Neuronal stem cell (in vitro differentiated cells): Measurements from ENCODE around the gene UBB.

ENCODE experiments used
- DNase-seq: peaks from one replicate; pipeline ENCODE4 v3.0.0-alpha.2; 2013; ENCODE audit warnings: low spot score
- H2AFZ ChIP-seq: one replicate; pipeline ENCODE4 v1.6.1; 2013; ENCODE audit warnings: mild to moderate bottlenecking, low read length, inconsistent platforms
- H2AK5ac ChIP-seq: 2 replicates; pipeline ENCODE4 v1.6.1; 2013; ENCODE audit warnings: low read depth, mild to moderate bottlenecking, inconsistent platforms, low read length, moderate library complexity, mixed read lengths
- H2BK120ac ChIP-seq: 2 replicates; pipeline ENCODE4 v1.6.1; 2013; ENCODE audit warnings: low read depth, mild to moderate bottlenecking, inconsistent platforms, low read length, moderate library complexity, mixed read lengths
- H2BK12ac ChIP-seq: one replicate; pipeline ENCODE4 v1.6.1; 2013; ENCODE audit warnings: low read length, inconsistent platforms
- H2BK15ac ChIP-seq: 2 replicates; pipeline ENCODE4 v1.6.1; 2013; ENCODE audit warnings: mild to moderate bottlenecking, low read length, inconsistent platforms, mixed read lengths
- H2BK5ac ChIP-seq: one replicate; pipeline ENCODE4 v1.6.1; 2013; ENCODE audit warnings: inconsistent platforms, mild to moderate bottlenecking, low read length, moderate library complexity
- H3K14ac ChIP-seq: one replicate; pipeline ENCODE4 v1.6.1; 2013; ENCODE audit warnings: low read length, inconsistent platforms
- H3K18ac ChIP-seq: 2 replicates; pipeline ENCODE4 v1.6.1; 2013; ENCODE audit warnings: low read length, inconsistent platforms
- H3K23ac ChIP-seq: 2 replicates; pipeline ENCODE4 v1.6.1; 2013; ENCODE audit warnings: low read depth, mild to moderate bottlenecking, mixed read lengths, low read length, inconsistent platforms; ENCODE audit not compliant: poor library complexity
- H3K27ac ChIP-seq: replicated peaks from 3 replicates; pipeline ENCODE4 v1.5.1; 2013; ENCODE audit warnings: low read length, inconsistent platforms
- H3K27me3 ChIP-seq, 3 experiments: 2 replicates each; pipeline ENCODE4 v1.6.1; 2013; ENCODE audit warnings: low read length in 3 of 3, mild to moderate bottlenecking in 2 of 3, inconsistent platforms in 1 of 3, low read depth in 1 of 3, mixed read lengths in 1 of 3, moderate library complexity in 1 of 3; ENCODE audit not compliant: control insufficient read depth in 3 of 3, insufficient read depth in 3 of 3
- H3K36me3 ChIP-seq, 2 donors: replicated peaks in 1 of 2; 2 replicates each; pipeline ENCODE4 v1.6.1; 2013; ENCODE audit warnings: low read length in 2 of 2; ENCODE audit not compliant: control insufficient read depth in 2 of 2, insufficient read depth in 2 of 2
- H3K4ac ChIP-seq: 2 replicates; pipeline ENCODE4 v1.6.1; 2013; ENCODE audit warnings: inconsistent platforms, mild to moderate bottlenecking, low read length, moderate library complexity
- H3K4me1 ChIP-seq, 2 donors: 1 replicate in 1 of 2; 2 replicates in 1 of 2; pipeline ENCODE4 v1.6.1; 2013; ENCODE audit warnings: low read length in 2 of 2, low read depth in 1 of 2; ENCODE audit not compliant: control insufficient read depth in 2 of 2, insufficient read depth in 1 of 2
- H3K4me2 ChIP-seq: one replicate; pipeline ENCODE4 v1.6.1; 2013; ENCODE audit warnings: mild to moderate bottlenecking, low read length, inconsistent platforms; ENCODE audit not compliant: insufficient read depth, poor library complexity, severe bottlenecking
- H3K4me3 ChIP-seq, 2 donors: 2 replicates each; pipeline ENCODE4 v1.5.1; 2013; ENCODE audit warnings: low read length in 2 of 2, mild to moderate bottlenecking in 2 of 2, inconsistent platforms in 1 of 2, moderate library complexity in 1 of 2
- H3K79me1 ChIP-seq: one replicate; pipeline ENCODE4 v1.6.1; 2013; ENCODE audit warnings: low read depth, mild to moderate bottlenecking, inconsistent platforms, low read length, moderate library complexity
- H3K9ac ChIP-seq: one replicate; pipeline ENCODE4 v1.6.1; 2013; ENCODE audit warnings: mild to moderate bottlenecking, low read depth, low read length, inconsistent platforms; ENCODE audit not compliant: poor library complexity
- H3K9me3 ChIP-seq, 2 donors: replicated peaks in 1 of 2; 2 replicates each; pipeline versions ENCODE3 to v1.6.1; 2013; ENCODE audit warnings: low read length in 2 of 2, mild to moderate bottlenecking in 2 of 2, inconsistent platforms in 1 of 2, low read depth in 1 of 2, mixed read lengths in 1 of 2, moderate library complexity in 1 of 2; ENCODE audit not compliant: control insufficient read depth in 2 of 2, insufficient read depth in 1 of 2
- H4K8ac ChIP-seq: one replicate; pipeline ENCODE4 v1.6.1; 2013; ENCODE audit warnings: low read depth, mild to moderate bottlenecking, inconsistent platforms, low read length, moderate library complexity
- H4K91ac ChIP-seq: one replicate; pipeline ENCODE4 v1.6.1; 2013; ENCODE audit warnings: low read length, low read depth, mild to moderate bottlenecking, inconsistent platforms; ENCODE audit not compliant: poor library complexity
- WGBS, 2 donors: extraction: QIAGEN DNeasy Blood & Tissue Kit; methylation state at CpG; one replicate each; pipeline ENCODE4 v1.1.7; 2013; ENCODE audit warnings: missing lambda C conversion rate in 2 of 2, mixed read lengths in 1 of 2; ENCODE audit not compliant: insufficient read length in 2 of 2, insufficient replicate concordance in 1 of 2; ENCODE audit errors: extremely low coverage in 2 of 2; 5-methylcytosine and 5-hydroxymethylcytosine counted together

The UBB gene

GRCh38 chr17:16374146-16374938, 6.5 kb upstream of the UBB start:
- DNase-seq = no peak
- no CpG with 5 or more reads among the region's 16 CpGs for WGBS, 2 donors

GRCh38 chr17:16377941-16378341, 3.0 kb upstream of the UBB start:
- Histone ChIP-seq H3K4me1 (peaks cover 0 to 2% of the 10 kb centered on the region in 2 donors), H4K8ac (no peak overlapping the region), H2BK5ac (no peak overlapping the region), H2BK12ac (no peak overlapping the region), H3K9me3 (peaks cover 0 to 13% of the 10 kb centered on the region in 2 donors), H2BK120ac (no peak overlapping the region), H2AK5ac (no peak overlapping the region), H2AFZ (no peak overlapping the region), H3K27me3 (no peaks in the 10 kb centered on the region), H3K79me1 (no peaks in the 10 kb centered on the region), H3K4me2 (no peak overlapping the region), H3K4me3 (no peak overlapping the region), H3K23ac (no peak overlapping the region), H3K9ac (no peak overlapping the region), H2BK15ac (no peak overlapping the region), H4K91ac (no peak overlapping the region), H3K36me3 (peaks cover 7 to 15% of the 10 kb centered on the region in 2 donors), H3K18ac (no peak overlapping the region), H3K14ac (no peak overlapping the region), H3K4ac (no peak overlapping the region), H3K27ac (no peak overlapping the region)
- DNase-seq = no peak
- no CpG with 5 or more reads among the region's 2 CpGs for WGBS, 2 donors

More at GRCh38 chr17:16374146-16374938, 6.5 kb upstream of the UBB start:
- Histone ChIP-seq H3K27ac (no peak overlapping the region), H3K79me1 (no peaks in the 10 kb centered on the region), H2AK5ac (no peak overlapping the region), H4K8ac (no peak overlapping the region), H2BK5ac (no peak overlapping the region), H3K9ac (no peak overlapping the region), H3K36me3 (no peaks in the 10 kb centered on the region), H2BK15ac (no peak overlapping the region), H3K4me1 (no peaks in the 10 kb centered on the region), H3K4ac (no peak overlapping the region), H3K27me3 (no peaks in the 10 kb centered on the region), H4K91ac (no peak overlapping the region), H3K4me2 (no peak overlapping the region), H3K14ac (no peak overlapping the region), H3K18ac (no peak overlapping the region), H3K23ac (no peak overlapping the region), H2BK120ac (no peak overlapping the region), H3K9me3 (no peaks in the 10 kb centered on the region), H2BK12ac (no peak overlapping the region), H3K4me3 (no peak overlapping the region), H2AFZ (no peak overlapping the region)

- no peak overlapping the region for H3K4me2 ChIP-seq
- H3K27me3 ChIP-seq = no peaks in the 10 kb centered on the region
- H3K79me1 ChIP-seq = no peaks in the 10 kb centered on the region
- H4K91ac ChIP-seq = no peak overlapping the region
- no peak overlapping the region for H2BK120ac ChIP-seq
- H3K36me3 ChIP-seq = peaks cover 13 to 23% of the 10 kb centered on the region in 2 donors
- no peak overlapping the region for H3K27ac ChIP-seq
- peaks cover 0 to 4% of the 10 kb centered on the region in 2 donors for H3K4me1 ChIP-seq
- peaks cover 0 to 19% of the 10 kb centered on the region in 2 donors for H3K9me3 ChIP-seq
- H3K4me3 ChIP-seq = no peak overlapping the region
- no peak overlapping the region for H2AFZ ChIP-seq
- H3K18ac ChIP-seq = no peak overlapping the region
- no peak overlapping the region for H3K14ac ChIP-seq
- no peak overlapping the region for H3K4ac ChIP-seq
- no peak overlapping the region for H2BK12ac ChIP-seq
- peak overlapping the region; percentile 71 for H2AK5ac ChIP-seq
- WGBS, 2 donors = no CpG with 5 or more reads among the region's 17 CpGs
- H2BK5ac ChIP-seq = no peak overlapping the region
- H3K9ac ChIP-seq = no peak overlapping the region
- H2BK15ac ChIP-seq = peak overlapping the region; percentile 79
- DNase-seq = no peak
- H4K8ac ChIP-seq = no peak overlapping the region
- no peak overlapping the region for H3K23ac ChIP-seq
Measured at GRCh38 chr17:16378636-16379282, 2.1 kb upstream of the UBB start.

- no peak for DNase-seq
- Histone ChIP-seq H4K91ac (no peak overlapping the region), H3K9ac (no peak overlapping the region), H2AK5ac (peak overlapping the region; percentile 40), H4K8ac (no peak overlapping the region), H3K36me3 (peaks cover 13 to 23% of the 10 kb centered on the region in 2 donors), H2BK120ac (no peak overlapping the region), H3K4me3 (no peak overlapping the region), H3K4me1 (peaks cover 0 to 4% of the 10 kb centered on the region in 2 donors), H3K14ac (no peak overlapping the region), H3K79me1 (no peaks in the 10 kb centered on the region), H3K4ac (no peak overlapping the region), H2BK5ac (no peak overlapping the region), H2BK12ac (no peak overlapping the region), H2AFZ (no peak overlapping the region), H3K4me2 (no peak overlapping the region), H3K9me3 (peaks cover 0 to 19% of the 10 kb centered on the region in 2 donors), H3K27ac (no peak overlapping the region), H2BK15ac (peak overlapping the region; percentile 71), H3K27me3 (no peaks in the 10 kb centered on the region), H3K18ac (no peak overlapping the region), H3K23ac (no peak overlapping the region)
- WGBS, 2 donors = no CpG with 5 or more reads among the region's 8 CpGs
Measured at GRCh38 chr17:16379654-16380053, 1.2 kb upstream of the UBB start.
